ENCODE data around the gene IL5.
"Not testable (repeated sequence)": the region's sequence is repeated elsewhere in the genome, so short reads cannot be mapped to it uniquely, and the experiment has no call there.

The IL5 gene

GRCh38 chr5:132528866-132529634 lies 14.3 kb downstream of the IL5 start:
- DNase-seq, result no peak

GRCh38 chr5:132528021-132528420 lies 15.3 kb downstream of the IL5 start:
- no peak for DNase-seq

DNA sequence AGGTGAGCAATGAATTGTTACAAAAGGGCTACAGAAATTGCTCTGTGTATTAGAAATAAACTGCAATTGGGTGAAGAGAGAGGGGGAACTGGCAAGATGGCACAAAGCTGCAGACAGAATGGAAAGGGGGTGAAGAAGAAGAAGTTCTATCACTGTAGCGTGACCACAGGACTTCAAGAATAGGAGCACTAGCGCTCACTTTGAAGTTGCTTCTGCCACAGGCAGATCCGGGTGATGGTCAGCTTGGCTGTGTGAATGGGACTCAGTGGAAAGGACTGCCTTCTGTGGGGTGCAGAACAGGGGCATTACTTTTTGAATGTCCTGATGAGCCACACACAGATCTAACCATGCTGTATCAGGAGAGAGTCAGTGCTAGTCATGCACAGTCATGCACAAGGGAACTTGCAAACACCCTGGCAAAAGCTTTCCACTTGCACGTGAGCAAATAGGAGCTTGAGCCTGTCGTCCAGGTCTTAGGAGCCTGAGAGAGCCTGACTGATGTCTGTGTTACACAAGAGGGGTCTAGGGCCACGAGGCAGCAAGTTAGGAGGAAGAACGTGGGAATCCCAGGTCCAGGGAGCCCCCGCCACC lies 16.3 kb downstream of the IL5 start:
- no peak for DNase-seq

GRCh38 chr5:132526290-132526973 lies 16.9 kb downstream of the IL5 start:
- peak; percentile 21 for DNase-seq

GRCh38 chr5:132525299-132525724 lies 18.0 kb downstream of the IL5 start:
- no peak for DNase-seq

DNA sequence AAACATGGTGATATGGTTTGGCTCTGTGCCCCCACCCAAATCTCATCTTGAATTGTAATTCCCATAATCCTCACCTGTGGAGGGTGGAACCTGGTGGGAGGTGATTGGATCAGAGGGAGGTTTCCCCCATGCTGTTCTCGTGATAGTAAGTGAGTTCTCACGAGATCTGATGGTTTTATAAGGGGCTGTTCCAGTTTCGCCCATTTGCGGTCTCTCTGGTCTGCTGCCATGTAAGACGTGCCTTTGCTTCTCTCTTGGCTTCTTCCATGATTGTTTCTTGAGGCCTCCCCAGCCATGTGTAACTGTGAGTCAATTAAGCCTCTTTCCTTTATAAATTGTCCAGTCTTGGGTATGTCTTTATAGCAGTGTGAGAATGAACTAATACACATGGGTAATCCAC lies 18.4 kb downstream of the IL5 start:
- not testable (repeated sequence) for DNase-seq

DNA sequence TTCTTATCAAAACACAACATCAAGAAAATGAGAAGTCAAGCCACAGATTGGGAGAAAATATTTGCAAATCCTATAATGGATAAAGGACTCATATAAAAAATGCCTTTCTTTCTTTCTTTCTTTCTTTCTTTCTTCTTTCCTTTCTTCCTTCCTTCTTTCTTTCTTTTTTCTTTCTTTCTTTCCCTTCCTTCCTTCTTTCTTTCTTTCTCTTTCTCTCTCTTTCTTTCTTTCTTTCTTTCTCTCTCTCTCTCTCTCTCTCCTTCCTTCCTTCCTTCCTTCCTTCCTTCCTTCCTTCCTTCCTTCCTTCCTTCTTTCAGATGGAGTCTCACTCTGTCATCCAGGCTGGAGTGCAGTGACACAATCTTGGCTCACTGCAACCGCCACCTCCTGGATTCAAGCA lies 21.3 kb downstream of the IL5 start:
- DNase-seq, result not testable (repeated sequence)

DNA sequence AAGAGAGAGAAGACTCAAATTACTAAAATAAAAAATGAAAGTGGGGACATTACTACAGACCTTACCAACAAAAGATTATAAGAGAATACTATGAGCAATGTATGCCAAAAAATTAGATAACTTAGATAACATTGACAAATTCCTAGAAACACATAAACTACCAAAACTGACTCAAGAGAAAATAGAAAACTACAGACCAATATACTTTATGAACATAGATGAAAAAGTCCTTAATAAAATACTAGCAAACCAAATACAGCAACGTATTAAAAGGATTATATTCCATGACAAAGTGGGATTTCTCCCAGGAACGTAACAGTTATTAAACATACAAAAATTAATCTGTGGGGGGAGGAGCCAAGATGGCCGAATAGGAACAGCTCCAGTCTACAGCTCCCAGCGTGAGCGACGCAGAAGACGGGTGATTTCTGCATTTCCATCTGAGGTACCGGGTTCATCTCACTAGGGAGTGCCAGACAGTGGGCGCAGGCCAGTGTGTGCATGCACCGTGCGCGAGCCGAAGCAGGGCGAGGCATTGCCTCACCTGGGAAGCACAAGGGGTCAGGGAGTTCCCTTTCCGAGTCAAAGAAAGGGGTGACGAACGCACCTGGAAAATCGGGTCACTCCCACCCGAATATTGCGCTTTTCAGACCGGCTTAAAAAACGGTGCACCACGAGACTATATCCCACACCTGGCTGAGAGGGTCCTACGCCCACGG lies 29.5 kb downstream of the IL5 start:
- not testable (repeated sequence) for DNase-seq

GRCh38 chr5:132510076-132510475 lies 33.2 kb downstream of the IL5 start:
- DNase-seq, result no peak

DNA sequence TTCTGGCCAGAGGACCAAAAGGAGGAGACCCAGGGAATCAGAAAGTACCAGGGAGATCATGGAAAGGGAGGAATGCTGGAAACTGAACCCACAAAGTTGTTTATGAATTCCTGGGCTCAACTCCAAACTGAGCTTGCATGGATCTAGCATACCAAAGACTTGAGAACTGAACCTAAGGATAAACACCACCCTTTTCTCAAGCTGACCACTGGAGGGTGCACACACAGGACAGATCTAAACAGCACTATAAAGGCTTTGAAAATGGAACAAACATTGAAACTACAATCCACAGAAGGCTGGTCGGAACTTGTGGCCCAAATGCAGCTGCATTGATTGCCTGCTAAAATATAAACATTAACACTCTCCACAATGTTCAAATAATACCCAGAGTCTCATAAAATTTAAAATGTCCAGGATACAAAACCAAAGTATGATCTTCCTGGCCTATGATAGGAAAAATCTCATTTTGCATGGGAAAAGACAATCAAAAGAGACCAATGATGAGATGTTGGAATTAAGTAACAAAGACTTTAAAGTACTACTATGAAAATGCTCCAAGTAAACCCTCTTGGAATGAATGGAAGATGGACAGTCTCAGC lies 37.1 kb downstream of the IL5 start:
- no peak for DNase-seq

- DNase-seq, result no peak
Measured at GRCh38 chr5:132505641-132506040, 37.7 kb downstream of the IL5 start.

GRCh38 chr5:132504746-132505145 lies 38.6 kb downstream of the IL5 start:
- DNase-seq, result no peak

GRCh38 chr5:132503244-132503643 lies 40.1 kb downstream of the IL5 start:
- no peak for DNase-seq

DNA sequence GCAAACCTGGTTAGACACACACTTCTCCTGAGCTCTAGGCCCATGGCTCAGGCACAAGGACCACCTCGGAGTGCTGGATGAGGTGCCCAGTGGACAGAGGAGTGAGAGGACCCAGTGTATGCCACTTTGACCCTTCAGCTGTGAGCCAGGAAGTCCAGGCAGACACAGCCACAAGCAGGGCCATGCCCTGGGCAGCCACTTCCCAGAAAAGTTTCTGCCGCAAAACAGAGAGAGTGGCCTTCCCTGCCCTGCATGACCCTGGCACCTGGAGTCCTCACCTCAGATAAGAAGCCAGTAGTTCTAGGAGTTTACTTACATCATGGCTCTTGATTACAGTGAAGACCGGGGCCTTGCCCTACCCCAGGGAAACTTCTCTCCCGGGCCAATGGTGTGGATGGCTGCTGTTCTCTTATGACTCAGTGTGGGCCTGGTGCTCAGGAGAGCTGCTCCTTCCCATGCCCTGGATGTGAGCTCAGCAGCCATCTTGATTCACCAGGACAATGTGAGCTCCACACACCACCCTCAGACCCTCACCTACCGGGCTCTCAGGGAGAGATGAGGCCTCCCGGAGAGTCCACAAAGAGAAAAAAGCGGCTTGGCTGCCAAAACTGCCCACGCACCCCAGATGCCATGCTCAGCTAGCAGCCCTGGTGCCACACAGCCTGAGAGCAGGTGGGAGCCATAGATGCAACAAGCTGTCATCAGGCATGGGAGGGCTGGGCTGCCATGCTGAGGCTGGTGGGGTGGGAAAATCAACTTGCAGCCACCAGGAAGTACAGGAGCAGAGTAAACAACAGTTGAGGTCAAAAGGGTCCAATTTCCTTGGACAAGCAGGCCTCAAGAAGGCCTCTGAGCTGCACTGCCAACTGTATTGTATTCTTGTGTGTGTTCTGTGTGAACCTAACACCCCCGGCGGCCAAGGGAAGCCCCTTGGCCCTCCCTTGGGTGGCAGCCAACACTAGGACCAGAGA lies 41.1 kb downstream of the IL5 start:
- DNase-seq, result no peak

DNA sequence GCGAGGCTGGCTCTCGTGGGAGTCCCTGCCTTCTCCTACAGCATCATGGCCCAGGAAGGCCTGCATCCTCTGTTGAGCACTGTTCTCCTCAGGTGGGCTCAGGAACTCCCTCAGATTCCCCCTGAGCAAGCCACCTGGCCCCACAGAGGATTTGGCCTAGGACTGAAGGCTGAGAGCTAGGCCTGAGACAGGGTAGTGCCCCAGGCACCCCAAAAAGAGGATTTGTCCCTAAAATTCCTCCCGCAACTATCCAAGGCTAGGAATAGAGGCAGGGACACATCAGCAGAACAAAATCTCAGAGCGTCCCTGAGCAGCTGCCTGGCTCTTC lies 41.7 kb downstream of the IL5 start:
- no peak for DNase-seq

GRCh38 chr5:132500931-132501628 lies 42.2 kb downstream of the IL5 start:
- DNase-seq, result no peak

DNA sequence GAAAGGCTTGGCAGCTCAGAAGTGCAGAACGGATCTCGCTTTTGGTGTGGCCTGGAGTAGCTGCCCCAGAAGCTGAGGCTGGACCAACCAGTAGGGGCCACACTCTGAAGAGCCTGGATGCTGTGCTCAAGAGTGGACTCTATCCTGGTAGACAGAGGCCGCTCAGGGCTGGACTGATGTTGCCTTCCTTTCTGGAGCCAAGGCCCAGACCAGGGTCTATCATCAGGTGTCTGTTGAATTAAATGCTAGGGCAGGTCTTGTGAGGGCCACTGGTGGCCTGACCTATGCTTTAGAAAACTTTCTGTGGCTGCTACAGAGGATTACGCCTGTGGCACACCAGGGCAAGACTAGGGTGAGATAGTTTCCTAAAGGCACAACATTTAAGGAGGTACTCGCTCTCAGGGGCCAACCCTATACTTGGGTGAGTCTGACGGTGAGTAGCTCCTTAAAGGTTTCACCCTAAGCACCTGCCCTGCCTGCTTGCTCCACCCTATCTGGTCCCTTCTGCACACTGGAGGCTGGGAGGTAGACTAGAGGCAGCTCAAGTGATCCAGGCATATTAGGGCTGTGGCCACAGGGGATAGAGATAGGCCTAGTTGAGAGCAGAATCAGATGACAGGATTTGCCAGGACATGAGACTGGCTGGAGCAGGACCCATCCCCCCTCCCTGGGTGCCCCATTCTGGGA lies 42.9 kb downstream of the IL5 start:
- no peak for DNase-seq

- DNase-seq, result no peak
Measured at GRCh38 chr5:132499440-132500243, 43.7 kb downstream of the IL5 start.

DNA sequence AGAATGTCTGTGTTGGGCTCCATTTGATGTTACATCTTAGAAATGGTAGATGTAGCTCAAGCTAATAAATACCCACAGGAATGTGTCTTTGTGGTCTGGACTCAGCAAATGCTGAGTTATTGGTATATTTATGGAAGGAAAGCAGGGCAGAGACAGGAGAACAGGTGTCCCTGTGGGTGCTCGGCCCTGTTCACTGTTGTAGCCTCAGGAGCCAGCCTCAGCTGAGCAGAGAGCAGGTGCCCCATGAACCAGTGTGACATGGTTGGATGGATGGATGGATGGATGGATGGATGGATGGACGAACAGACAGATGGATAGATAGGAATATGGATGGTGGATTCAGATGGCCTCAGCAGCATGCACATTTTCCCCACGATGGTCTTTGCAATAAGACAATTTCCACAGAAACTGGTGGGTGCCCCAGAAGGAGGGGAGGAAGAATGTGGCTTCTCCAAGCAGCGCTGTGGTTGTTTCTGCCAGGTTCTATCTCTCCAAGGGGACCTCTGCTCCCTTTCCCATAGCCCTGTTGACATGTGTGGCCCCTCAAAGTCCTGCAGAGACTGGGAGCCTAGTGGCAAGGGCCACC lies 44.5 kb downstream of the IL5 start:
- DNase-seq, result no peak
